ENCODE measurements around the gene USP43.

DNA sequence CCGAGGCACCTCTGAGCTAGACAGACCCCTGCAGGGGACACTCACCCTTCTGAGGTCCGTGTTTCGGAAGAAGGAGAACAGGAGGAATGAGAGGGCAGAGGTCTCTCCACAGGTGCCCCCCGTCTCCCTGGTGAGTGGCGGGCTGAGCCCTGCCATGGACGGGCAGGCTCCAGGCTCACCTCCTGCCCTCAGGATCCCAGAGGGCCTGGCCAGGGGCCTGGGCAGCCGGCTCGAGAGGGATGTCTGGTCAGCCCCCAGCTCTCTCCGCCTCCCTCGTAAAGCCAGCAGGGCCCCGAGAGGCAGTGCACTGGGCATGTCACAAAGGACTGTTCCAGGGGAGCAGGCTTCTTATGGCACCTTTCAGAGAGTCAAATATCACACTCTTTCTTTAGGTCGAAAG lies 83.2 kb downstream of the USP43 start:
- TF ChIP-seq, protein P1, sequence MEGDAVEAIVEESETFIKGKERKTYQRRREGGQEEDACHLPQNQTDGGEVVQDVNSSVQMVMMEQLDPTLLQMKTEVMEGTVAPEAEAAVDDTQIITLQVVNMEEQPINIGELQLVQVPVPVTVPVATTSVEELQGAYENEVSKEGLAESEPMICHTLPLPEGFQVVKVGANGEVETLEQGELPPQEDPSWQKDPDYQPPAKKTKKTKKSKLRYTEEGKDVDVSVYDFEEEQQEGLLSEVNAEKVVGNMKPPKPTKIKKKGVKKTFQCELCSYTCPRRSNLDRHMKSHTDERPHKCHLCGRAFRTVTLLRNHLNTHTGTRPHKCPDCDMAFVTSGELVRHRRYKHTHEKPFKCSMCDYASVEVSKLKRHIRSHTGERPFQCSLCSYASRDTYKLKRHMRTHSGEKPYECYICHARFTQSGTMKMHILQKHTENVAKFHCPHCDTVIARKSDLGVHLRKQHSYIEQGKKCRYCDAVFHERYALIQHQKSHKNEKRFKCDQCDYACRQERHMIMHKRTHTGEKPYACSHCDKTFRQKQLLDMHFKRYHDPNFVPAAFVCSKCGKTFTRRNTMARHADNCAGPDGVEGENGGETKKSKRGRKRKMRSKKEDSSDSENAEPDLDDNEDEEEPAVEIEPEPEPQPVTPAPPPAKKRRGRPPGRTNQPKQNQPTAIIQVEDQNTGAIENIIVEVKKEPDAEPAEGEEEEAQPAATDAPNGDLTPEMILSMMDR (optimal IDR thresholded peaks at IDR 0.05 in 1 of 3, IDR thresholded peaks at IDR 0.05 in 1 of 3, conservative IDR thresholded peaks at IDR 0.05 in 1 of 3; ENCODE audit: extremely low read depth in 1 of 3, insufficient read depth in 2 of 3, low read length in 3 of 3), result no peak
- no peak for TF ChIP-seq EZH2 (IDR thresholded peaks at IDR 0.05; ENCODE audit: low read length)

All from keratinocyte (primary cell).